NCI-H1048 (cell line): ENCODE data around the gene ZIC5.

ENCODE experiments used
- DNase-seq: peaks from one replicate; lab custom pipeline; 2025; lab: John Stamatoyannopoulos, UW

The ZIC5 gene

GRCh38 chr13:99971576-99972189 is at the start of gene ZIC5:
Gene ZIC5 (minus strand): TSS chr13:99971767. CDS start chr13:99971603, 164 bp downstream.
- DNase-seq = no peak

- DNase-seq = no peak
Measured at GRCh38 chr13:100019780-100020356, 48.3 kb upstream of the ZIC5 start.

GRCh38 chr13:100014621-100015020 is 43.1 kb upstream of the ZIC5 start:
- no peak for DNase-seq

GRCh38 chr13:99998261-99998660 is 26.7 kb upstream of the ZIC5 start:
- DNase-seq = no peak

- no peak for DNase-seq
Measured at GRCh38 chr13:99997702-99998214, 26.2 kb upstream of the ZIC5 start.

- no peak for DNase-seq
Measured at GRCh38 chr13:99996381-99996973, 24.9 kb upstream of the ZIC5 start.

GRCh38 chr13:99995589-99996380 is 24.2 kb upstream of the ZIC5 start:
- no peak for DNase-seq

- DNase-seq = no peak
Measured at GRCh38 chr13:99995104-99995588, 23.6 kb upstream of the ZIC5 start.

GRCh38 chr13:99994638-99995020 is 23.1 kb upstream of the ZIC5 start:
- no peak for DNase-seq

GRCh38 chr13:99993660-99994637 is 22.4 kb upstream of the ZIC5 start:
- no peak for DNase-seq

GRCh38 chr13:99992949-99993351 is 21.4 kb upstream of the ZIC5 start:
- DNase-seq = no peak

GRCh38 chr13:99991828-99992775 is 20.5 kb upstream of the ZIC5 start:
- DNase-seq = no peak

- no peak for DNase-seq
Measured at GRCh38 chr13:99991013-99991827, 19.7 kb upstream of the ZIC5 start.

- no peak for DNase-seq
Measured at GRCh38 chr13:99990126-99990977, 18.8 kb upstream of the ZIC5 start.

- no peak for DNase-seq
Measured at GRCh38 chr13:99989276-99990125, 17.9 kb upstream of the ZIC5 start.

GRCh38 chr13:99988529-99989275 is 17.1 kb upstream of the ZIC5 start:
- DNase-seq = no peak
